CD14-positive monocyte (primary cell): ENCODE measurements around the gene TMEM87B. TPM values are rescaled to one million over a fixed set of nuclear protein-coding genes. Genes with fewer than 3 reads are reported as not detected.

Experiments
- DNase-seq, 3 donors: peaks; one replicate each; pipeline ENCODE4 v3.0.0-alpha.2; 2011 to 2022
- H2AFZ ChIP-seq: 2 replicates; pipeline ENCODE4 v1.6.0; 2012; ENCODE audit warnings: mild to moderate bottlenecking, low read depth, low read length, inconsistent platforms; ENCODE audit not compliant: insufficient read depth, poor library complexity, severe bottlenecking
- H3K27ac ChIP-seq, 2 donors: 1 replicate in 1 of 2; 2 replicates in 1 of 2; pipeline ENCODE4 v1.5.1; 2012 to 2013; ENCODE audit warnings: low read length in 2 of 2, control low read depth in 1 of 2, inconsistent platforms in 1 of 2, low read depth in 1 of 2, mild to moderate bottlenecking in 1 of 2
- H3K27me3 ChIP-seq, 2 donors: one replicate each; pipeline versions ENCODE4 v1.6.0 to v1.6.1; 2011 to 2013; ENCODE audit warnings: low read length in 2 of 2; ENCODE audit not compliant: control insufficient read depth in 2 of 2, insufficient read depth in 2 of 2
- H3K36me3 ChIP-seq, 2 donors: replicated peaks in 1 of 2; 1 replicate in 1 of 2; 2 replicates in 1 of 2; pipeline versions ENCODE4 v1.5.1 to v1.6.1; 2012 to 2013; ENCODE audit warnings: low read length in 2 of 2, control low read depth in 1 of 2, inconsistent platforms in 1 of 2, mild to moderate bottlenecking in 1 of 2; ENCODE audit not compliant: insufficient read depth in 2 of 2, control insufficient read depth in 1 of 2
- H3K4me1 ChIP-seq, 2 donors: 1 replicate in 1 of 2; 2 replicates in 1 of 2; pipeline versions ENCODE4 v1.5.1 to v1.6.1; 2012 to 2013; ENCODE audit warnings: low read length in 2 of 2, control low read depth in 1 of 2, inconsistent platforms in 1 of 2, mild to moderate bottlenecking in 1 of 2, moderate library complexity in 1 of 2; ENCODE audit not compliant: insufficient read depth in 2 of 2, control insufficient read depth in 1 of 2
- H3K4me2 ChIP-seq: replicated peaks from 2 replicates; pipeline ENCODE3; 2012; ENCODE audit warnings: low read length, moderate library complexity, mild to moderate bottlenecking; ENCODE audit not compliant: poor library complexity, severe bottlenecking; ENCODE audit errors: extremely low read depth
- H3K4me3 ChIP-seq, 3 experiments: fragments of 200-600 bp in 1 of 3; sonication (generic) in 1 of 3; replicated peaks in 1 of 3; 1 replicate in 2 of 3; 2 replicates in 1 of 3; pipeline ENCODE4 v1.5.1; 2011 to 2013; ENCODE audit warnings: low read length in 3 of 3, mild to moderate bottlenecking in 3 of 3, control low read depth in 2 of 3, low read depth in 2 of 3, inconsistent platforms in 1 of 3, moderate library complexity in 1 of 3
- H3K79me2 ChIP-seq: 2 replicates; pipeline ENCODE4 v1.6.0; 2012; ENCODE audit warnings: mild to moderate bottlenecking, control low read depth, inconsistent platforms, low read length, moderate library complexity; ENCODE audit not compliant: insufficient read depth
- H3K9ac ChIP-seq: 2 replicates; pipeline ENCODE4 v1.6.0; 2017; ENCODE audit warnings: low read length, mild to moderate bottlenecking; ENCODE audit not compliant: insufficient read depth, poor library complexity, severe bottlenecking
- H3K9me3 ChIP-seq, 2 donors: replicated peaks in 1 of 2; 1 replicate in 1 of 2; 2 replicates in 1 of 2; pipeline versions ENCODE4 v1.5.1 to v1.6.1; 2012 to 2013; ENCODE audit warnings: low read length in 2 of 2, control low read depth in 1 of 2; ENCODE audit not compliant: control insufficient read depth in 1 of 2, insufficient read depth in 1 of 2
- H4K20me1 ChIP-seq: 2 replicates; pipeline ENCODE4 v1.6.0; 2012; ENCODE audit warnings: mild to moderate bottlenecking, low read length, control low read depth, moderate library complexity; ENCODE audit not compliant: insufficient read depth
- H3K27ac Mint-ChIP-seq, 7 donors: one replicate each; pipeline ENCODE4 v1.8.0; 2020; ENCODE audit warnings: mild to moderate bottlenecking in 7 of 7, mixed read lengths in 7 of 7, moderate library complexity in 6 of 7, inconsistent platforms in 2 of 7
- H3K27me3 Mint-ChIP-seq, 3 donors: one replicate each; pipeline ENCODE4 v1.8.0; 2021 to 2022; ENCODE audit warnings: low read depth in 3 of 3, mild to moderate bottlenecking in 3 of 3, mixed read lengths in 3 of 3, moderate library complexity in 3 of 3, inconsistent platforms in 1 of 3
- H3K36me3 Mint-ChIP-seq, 2 donors: one replicate each; pipeline ENCODE4 v1.8.0; 2020; ENCODE audit warnings: mixed read lengths in 2 of 2, inconsistent platforms in 1 of 2, mild to moderate bottlenecking in 1 of 2
- H3K4me1 Mint-ChIP-seq: one replicate; pipeline ENCODE4 v1.8.0; 2020; ENCODE audit warnings: mild to moderate bottlenecking, mixed read lengths
- H3K4me3 Mint-ChIP-seq, 2 donors: one replicate each; pipeline ENCODE4 v1.8.0; 2020; ENCODE audit warnings: mild to moderate bottlenecking in 2 of 2, mixed read lengths in 2 of 2, moderate library complexity in 1 of 2
- H3K9me3 Mint-ChIP-seq, 7 donors: one replicate each; pipeline ENCODE4 v1.8.0; 2020 to 2022; ENCODE audit warnings: mixed read lengths in 7 of 7, mild to moderate bottlenecking in 6 of 7, moderate library complexity in 6 of 7, inconsistent platforms in 2 of 7
- WGBS: methylation state at CpG from one replicate; pipeline ENCODE4 v1.1.5; 2013; ENCODE audit warnings: missing lambda C conversion rate; ENCODE audit not compliant: insufficient coverage; 5-methylcytosine and 5-hydroxymethylcytosine counted together
- intact Hi-C, 2 donors: fragments of 100-400 bp; cut with micrococcal nuclease; formaldehyde crosslinking; loops; one replicate each; pipeline versions ENCODE4 v1.15.0 to v1.15.1; 2023
- polyA plus RNA-seq, 3 donors: library from polyadenylated mRNA; depleted of rRNA in 1 of 3; unstranded in 2 of 3; stranded (reverse) in 1 of 3; fragments of 300-500 nt in 2 of 3; fragments of >200 nt in 1 of 3; fragmentation: Illumina TruSeq in 2 of 3; gene quantifications; 1 replicate in 2 of 3; 2 replicates in 1 of 3; pipeline ENCODE4 v1.2.3, GENCODE V29; 2012 to 2021
- TF ChIP-seq, protein P1 (sequence below): fragments of 200-600 bp; IDR thresholded peaks from one replicate; pipeline ENCODE4 v1.8.0; 2022; ENCODE audit warnings: antibody characterized with exemption, mild to moderate bottlenecking

Gene TMEM87B
- polyA plus RNA-seq, 3 donors, result 9.1 to 13.4 (median 11.4) TPM

DNA sequence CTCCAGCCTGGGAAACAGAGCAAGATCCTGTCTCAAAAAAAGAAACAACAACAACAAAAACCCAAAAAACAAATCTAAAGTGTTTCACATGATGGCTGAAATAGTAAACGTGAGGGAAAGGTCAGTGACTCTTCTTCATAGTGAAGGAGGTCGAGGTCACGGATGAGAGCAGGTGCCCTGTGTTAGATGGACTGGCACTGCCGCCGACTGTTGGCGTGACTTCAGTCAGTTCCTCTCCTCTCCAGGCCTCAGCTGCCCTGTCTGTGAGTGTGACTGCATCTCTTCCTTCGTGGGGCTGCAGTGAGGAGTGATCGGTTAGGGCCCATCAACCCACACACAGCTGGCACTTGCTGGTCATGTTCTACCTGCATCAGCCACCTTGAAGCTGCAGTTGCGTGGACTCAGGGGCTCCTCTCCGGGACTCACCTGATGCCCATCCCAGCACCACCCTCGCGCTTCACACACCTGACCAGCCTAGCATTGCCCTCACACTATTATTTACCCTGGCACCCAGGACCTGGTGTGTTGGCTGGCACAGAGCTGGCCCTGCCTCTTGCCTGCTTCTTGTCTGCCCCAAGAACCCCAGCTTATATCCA, 30.1 kb upstream of the TMEM87B start:
- Mint-ChIP-seq H3K4me1 (peaks cover 14% of the 10 kb centered on the region), H3K27ac (no peak overlapping the region), H3K36me3 (peaks cover 2 to 22% of the 10 kb centered on the region in 2 donors), H3K9me3 (no peaks in the 10 kb centered on the region), H3K4me3 (no peak overlapping the region), H3K27me3 (peaks cover 0 to 2% (median 1%) of the 10 kb centered on the region in 3 donors)
- Histone ChIP-seq H3K79me2 (no peaks in the 10 kb centered on the region), H3K27me3 (no peaks in the 10 kb centered on the region), H4K20me1 (no peaks in the 10 kb centered on the region), H3K9ac (no peak overlapping the region), H2AFZ (no peak overlapping the region), H3K4me1 (peaks cover 0 to 4% of the 10 kb centered on the region in 2 donors), H3K36me3 (no peaks in the 10 kb centered on the region), H3K27ac (no peak overlapping the region), H3K4me2 (no peak overlapping the region), H3K4me3 (no peak overlapping the region), H3K9me3 (no peaks in the 10 kb centered on the region)
- no peak for DNase-seq
- TF ChIP-seq, protein P1, sequence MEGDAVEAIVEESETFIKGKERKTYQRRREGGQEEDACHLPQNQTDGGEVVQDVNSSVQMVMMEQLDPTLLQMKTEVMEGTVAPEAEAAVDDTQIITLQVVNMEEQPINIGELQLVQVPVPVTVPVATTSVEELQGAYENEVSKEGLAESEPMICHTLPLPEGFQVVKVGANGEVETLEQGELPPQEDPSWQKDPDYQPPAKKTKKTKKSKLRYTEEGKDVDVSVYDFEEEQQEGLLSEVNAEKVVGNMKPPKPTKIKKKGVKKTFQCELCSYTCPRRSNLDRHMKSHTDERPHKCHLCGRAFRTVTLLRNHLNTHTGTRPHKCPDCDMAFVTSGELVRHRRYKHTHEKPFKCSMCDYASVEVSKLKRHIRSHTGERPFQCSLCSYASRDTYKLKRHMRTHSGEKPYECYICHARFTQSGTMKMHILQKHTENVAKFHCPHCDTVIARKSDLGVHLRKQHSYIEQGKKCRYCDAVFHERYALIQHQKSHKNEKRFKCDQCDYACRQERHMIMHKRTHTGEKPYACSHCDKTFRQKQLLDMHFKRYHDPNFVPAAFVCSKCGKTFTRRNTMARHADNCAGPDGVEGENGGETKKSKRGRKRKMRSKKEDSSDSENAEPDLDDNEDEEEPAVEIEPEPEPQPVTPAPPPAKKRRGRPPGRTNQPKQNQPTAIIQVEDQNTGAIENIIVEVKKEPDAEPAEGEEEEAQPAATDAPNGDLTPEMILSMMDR, result no peak
- intact Hi-C loops, result no loop called here
- WGBS, result 97% methylated on average over 7 of the region's 12 CpGs

DNA sequence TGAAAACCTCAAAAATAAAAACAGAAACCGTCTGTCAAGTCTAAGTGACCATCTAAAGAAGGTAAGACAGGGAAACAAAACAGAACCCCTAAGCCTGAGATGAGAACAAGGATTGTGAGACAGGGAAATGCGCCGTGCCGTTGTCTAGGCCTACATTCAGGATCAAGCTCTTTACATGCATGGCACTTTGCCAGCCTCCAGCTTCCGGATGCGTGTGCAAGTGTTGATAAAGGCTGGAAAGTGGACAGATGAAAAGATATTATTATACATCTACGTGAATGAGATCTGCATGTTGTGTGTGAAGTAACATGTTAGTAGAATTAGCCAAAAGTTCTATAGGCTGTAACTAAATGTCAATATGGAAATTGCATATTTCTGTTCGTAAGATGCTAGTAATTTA, 28.6 kb upstream of the TMEM87B start:
- no peaks in the 10 kb centered on the region for H4K20me1 ChIP-seq
- TF ChIP-seq, protein P1, result no peak
- H3K27me3 ChIP-seq, result no peaks in the 10 kb centered on the region
- H3K4me3 ChIP-seq, result no peak overlapping the region
- no peaks in the 10 kb centered on the region for H3K79me2 ChIP-seq
- no peak overlapping the region for H3K9ac ChIP-seq
- no peaks in the 10 kb centered on the region for H3K9me3 ChIP-seq
- peaks cover 15% of the 10 kb centered on the region for H3K4me1 Mint-ChIP-seq
- H3K27me3 Mint-ChIP-seq, result peaks cover 0 to 2% (median 0%) of the 10 kb centered on the region in 3 donors
- H3K9me3 Mint-ChIP-seq, result no peaks in the 10 kb centered on the region
- no peak overlapping the region for H3K27ac ChIP-seq
- no peak overlapping the region for H3K4me3 Mint-ChIP-seq
- no peak overlapping the region for H3K4me2 ChIP-seq
- no peak overlapping the region for H3K27ac Mint-ChIP-seq
- H3K36me3 Mint-ChIP-seq, result peaks cover 8 to 20% of the 10 kb centered on the region in 2 donors
- intact Hi-C loops, result no loop called here
- DNase-seq, result no peak
- peaks cover 2 to 6% of the 10 kb centered on the region in 2 donors for H3K4me1 ChIP-seq
- no peak overlapping the region for H2AFZ ChIP-seq
- no CpG with 5 or more reads among the region's 8 CpGs for WGBS
- H3K36me3 ChIP-seq, result no peaks in the 10 kb centered on the region
